Fibroblast of the conjunctiva (primary cell): ENCODE results near the gene BNIP5.

Experiments
- DNase-seq: peaks from one replicate; pipeline ENCODE4 v3.0.0-alpha.2; 2010; ENCODE audit warnings: low read depth

BNIP5 gene, protein sequence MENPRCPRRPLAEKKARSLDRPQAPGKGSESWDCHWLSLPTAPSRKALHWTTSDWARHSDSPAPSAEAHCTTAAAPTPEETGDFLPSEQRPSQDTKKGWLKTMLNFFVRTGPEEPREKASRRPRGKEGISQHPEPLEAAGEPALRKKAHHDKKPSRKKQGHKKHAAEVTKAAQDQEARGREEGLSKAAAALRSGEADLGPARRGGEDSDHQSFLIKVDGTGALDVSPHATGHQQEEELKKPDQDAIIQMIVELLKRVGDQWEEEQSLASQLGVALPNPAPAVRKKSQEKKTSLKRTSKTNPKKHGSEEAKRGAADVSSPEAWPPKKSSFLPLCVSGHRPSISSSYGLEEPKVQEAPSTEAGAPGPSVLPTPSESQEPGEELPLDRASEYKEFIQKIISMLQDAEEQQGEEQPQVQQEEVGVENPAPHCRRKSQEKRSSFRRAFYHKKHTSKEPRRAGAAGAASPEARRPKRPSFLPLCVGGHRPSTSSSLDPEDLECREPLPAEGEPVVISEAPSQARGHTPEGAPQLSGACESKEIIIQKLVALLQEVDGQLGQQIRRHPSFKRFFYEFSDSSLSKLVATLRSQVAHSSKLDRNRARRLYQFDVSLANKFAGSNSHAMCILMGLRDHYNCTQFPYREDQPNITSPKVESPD

GRCh38 chr6:36336779-36337241 lies at the start of gene BNIP5:
TSS of gene BNIP5 (minus strand) at chr6:36336888. CDS start at chr6:36330690, 6,198 bp downstream.
- DNase-seq: no peak

GRCh38 chr6:36384095-36384494 lies 47.4 kb upstream of the BNIP5 start:
- DNase-seq: no peak

DNA sequence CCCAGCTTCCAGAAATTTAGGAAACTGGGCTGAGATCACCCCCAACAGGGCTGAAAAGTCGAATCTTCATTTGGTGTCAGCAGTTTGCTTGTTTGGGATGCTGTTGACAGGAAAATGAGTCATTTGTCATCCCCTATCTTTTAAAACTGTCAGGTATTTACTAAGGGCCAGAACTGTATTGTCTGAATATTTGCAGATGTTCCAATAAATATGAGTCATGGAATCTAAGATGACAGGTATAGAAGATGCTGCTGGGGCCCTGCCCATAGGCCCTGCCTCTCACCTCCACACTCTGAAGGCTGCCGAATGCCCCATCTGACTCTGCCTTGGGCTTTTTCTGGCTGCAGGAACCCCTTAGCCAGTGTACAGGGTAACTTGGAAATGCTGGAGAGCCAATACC lies 46.9 kb upstream of the BNIP5 start:
- DNase-seq: no peak

GRCh38 chr6:36382976-36383375 lies 46.3 kb upstream of the BNIP5 start:
- no peak for DNase-seq

DNA sequence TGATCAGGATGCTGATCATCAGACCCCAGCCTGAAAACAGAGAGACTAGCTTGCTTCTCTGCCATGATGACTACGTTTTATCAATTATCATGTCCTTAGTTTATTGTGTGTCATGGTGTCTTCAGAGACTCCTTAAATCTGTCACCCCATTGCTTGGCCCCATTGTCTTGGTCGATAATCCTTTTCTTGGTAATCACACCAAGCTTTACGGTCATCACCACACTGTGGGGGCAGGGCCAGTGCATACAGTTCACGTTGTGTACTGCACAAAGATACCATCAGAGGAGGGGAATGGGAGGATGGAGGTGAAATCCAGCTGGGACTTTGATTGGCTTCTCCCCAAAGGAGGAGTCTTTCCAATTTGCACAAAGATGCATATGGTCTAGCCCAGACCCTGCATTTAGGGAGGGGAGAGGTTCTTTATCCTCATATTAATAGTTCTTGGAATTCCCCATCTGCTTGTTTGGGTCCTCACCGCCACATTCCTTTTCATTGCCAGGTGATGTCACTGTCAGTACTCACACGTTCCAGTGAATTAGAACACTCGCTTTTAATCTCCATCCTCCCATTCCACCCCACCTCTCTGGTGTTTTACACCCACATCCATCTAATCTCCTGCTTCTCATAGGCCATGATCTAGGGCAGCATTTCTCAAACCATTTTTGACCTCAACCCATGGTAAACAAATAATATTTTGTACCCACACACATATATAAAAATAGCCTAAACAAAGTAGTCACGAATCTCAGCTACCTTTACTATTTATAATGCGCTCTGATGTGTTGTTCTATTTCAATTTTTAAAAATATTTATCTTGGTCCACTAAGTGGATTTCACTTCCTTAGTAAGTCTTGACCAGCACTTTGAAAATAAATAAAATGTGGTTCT lies 45.1 kb upstream of the BNIP5 start:
- DNase-seq: no peak

DNA sequence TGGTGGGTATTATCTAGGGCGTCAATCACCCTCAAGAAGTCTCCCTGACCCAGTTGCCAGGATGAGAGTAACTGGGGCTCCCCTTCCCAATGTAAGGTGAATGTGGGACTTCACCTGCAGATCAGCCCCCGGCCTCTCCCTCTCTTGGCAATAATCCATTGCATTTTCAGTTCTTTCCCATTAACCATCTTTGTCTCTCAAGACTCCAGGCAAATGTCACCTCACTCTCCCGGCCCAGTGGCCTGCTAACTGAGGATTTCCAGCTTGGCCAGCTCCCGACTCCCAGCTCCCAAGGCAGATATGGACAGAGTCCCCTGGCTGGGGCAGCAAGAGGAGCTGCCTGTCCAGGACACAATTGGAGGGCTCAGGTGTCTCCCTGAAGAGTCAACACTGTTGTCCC lies 43.5 kb upstream of the BNIP5 start:
- DNase-seq: no peak

DNA sequence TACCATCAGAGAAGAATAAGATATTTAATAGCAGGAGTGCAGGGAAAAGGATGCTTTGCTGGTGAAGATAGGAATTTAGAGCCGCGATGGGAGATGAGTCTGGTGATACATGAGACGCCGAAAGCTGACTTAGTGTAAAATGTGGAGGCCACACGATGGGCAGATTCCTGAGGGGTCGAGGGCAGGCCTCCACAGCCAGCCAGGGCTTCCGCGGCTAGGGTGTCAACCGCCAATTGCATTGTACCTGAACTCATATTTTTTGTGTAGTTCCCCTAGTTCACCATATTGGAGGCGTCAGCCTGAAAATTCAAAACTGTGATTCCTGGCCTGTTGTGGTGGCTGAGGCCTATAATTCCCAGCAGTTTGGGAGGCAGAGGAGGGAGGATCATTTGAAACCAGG lies 42.2 kb upstream of the BNIP5 start:
- no peak for DNase-seq

DNA sequence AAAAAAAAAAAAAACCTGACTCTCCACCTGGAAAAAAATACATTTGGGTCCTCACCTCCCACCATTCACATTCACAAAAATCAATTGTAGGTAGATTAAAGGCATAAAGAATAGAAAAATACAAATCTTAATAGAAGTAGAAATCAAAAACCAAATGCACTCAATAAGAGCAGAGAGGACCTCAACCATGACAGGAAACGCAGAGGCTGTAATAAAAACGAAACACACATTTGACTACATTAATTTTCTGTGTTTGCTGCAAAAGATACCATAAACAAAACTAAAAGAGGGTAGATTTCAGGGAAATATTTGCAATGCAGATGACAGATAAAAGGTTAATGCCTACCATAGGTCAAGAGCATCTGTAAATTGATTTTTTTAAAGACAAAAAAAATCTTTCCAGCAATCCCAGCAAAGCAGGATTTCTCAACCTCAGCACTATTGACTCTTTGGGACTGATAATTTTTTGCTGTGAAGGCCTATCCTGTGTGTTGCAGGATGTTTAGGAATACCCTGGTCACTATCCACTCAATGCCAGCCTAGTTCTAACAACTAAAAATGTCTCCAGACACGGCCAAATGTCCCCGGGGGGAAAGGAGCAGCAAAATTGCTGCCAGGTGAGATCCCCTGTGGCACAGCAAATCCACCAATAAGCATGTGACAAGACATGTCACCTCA lies 41.7 kb upstream of the BNIP5 start:
- no peak for DNase-seq

DNA sequence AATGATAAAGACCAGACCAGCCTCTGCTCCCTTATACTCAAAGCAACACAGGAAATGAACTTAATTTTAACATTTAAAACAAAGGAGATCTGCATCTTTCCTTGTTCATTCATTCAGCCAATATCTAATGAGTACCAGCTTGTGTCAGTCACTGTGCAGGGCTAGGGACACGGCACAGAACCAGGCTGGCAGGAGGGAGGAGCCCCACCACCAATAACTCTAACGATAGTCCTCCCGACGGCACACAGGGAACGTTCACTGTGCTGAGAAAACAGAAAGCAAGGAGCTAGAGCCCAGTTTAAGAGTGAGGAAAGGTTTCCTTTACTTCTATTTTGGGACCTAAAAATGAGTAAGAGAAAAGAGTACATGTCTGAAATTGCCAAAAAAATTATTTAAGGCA lies 40.9 kb upstream of the BNIP5 start:
- DNase-seq: no peak

- no peak for DNase-seq
Measured at GRCh38 chr6:36376742-36377141, 40.1 kb upstream of the BNIP5 start.

DNA sequence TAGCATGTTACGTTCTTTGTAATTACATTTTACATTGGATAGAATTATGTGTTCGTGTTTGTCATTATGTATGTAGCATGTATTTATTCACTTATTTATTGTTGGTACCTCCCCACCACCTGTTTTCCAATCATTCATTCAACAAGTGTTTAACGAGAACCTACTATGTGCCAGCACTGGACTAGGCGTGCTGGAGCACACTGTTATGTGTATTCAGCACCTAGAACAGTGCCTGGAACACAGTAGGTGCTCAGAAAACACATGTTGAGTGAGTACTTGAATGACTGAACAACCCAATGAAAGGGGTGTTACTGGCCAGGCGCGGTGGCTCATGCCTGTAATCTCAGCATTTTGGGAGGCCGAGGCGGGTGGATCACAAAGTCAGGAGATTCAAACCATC lies 39.5 kb upstream of the BNIP5 start:
- no peak for DNase-seq

DNA sequence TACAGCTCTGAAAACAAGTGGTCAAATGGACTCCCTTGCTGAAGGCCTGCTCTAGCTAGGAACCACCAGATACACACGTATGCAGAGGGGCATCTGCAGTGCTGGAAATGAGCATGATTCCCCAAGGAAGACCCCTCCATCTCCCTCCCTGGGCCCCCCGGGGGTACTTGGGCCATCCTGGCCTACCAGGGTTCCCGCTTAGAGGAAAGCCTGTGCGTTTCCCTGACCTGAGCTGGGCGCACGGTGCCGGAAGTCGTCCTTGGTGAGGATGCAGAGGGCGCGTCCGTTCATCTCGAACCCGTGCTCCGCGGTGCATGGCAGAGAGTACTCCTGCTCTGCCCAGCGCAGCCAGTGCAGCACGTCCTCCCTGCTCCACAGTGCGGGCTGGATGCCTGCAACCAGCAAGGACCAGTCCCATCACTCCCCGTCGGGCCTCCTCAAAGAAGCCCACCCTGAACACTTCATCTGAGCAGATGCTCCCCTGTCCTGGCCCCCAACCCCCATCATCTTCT lies 39.0 kb upstream of the BNIP5 start:
- no peak for DNase-seq

DNA sequence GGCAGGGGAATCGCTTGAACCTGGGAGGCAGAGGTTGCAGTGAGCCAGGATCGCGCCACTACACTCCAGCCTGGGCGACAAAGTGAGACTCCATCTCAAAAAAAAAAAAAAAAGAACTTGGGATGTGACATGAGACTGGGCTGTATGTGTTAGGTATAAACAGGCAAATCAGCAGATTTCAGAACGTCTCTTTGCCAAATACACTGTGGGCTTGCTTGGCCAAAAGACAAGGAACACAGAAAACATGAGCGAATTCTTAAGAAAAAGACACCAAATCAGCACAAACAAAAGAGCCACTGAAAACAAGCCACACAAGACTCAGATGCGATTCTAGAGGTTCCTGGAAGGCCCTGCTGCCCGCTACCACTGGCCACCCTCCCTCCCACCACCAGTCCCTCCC lies 38.3 kb upstream of the BNIP5 start:
- no peak for DNase-seq

DNA sequence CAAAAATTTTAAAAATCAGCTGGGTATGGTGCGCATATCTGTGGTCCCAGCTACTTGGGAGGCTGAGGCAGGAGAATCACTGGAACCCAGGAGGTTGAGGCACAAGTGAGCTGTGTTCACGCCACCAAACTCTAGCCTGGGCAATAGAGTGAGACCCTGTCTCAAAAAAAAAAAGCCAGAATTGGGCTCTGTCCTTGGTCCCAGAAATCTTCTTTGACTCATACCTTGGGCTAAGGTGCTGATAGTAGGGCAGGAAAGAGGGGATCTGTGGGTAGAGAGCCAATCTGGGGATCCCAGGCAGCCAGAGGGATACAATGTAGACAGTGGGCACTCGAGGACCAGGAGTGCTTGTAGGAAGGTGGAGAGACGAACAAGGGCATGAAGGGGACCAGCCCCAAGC lies 37.5 kb upstream of the BNIP5 start:
- no peak for DNase-seq

GRCh38 chr6:36373368-36374019 lies 36.8 kb upstream of the BNIP5 start:
- DNase-seq: no peak

DNA sequence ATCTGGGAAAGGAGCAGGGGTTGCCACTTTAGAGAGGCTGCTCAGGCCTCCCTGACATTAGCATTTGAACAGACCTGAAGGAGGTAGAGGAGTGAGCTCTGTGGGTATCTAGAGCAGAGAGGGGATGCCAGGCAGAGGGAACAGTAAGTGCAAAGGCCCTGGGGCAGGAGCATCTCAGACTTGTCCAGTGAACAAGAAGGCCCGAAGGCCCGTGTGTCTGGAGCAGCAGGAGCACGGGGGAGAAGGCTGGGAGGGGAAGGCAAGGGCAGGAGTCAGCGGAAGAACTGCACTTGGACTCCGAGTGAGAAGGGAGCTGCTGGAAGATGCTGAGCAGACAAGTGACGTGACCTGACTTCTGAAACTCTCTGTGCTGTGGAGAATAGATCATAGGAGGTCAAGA lies 35.4 kb upstream of the BNIP5 start:
- DNase-seq: no peak

GRCh38 chr6:36371211-36371610 lies 34.5 kb upstream of the BNIP5 start:
- DNase-seq: no peak

DNA sequence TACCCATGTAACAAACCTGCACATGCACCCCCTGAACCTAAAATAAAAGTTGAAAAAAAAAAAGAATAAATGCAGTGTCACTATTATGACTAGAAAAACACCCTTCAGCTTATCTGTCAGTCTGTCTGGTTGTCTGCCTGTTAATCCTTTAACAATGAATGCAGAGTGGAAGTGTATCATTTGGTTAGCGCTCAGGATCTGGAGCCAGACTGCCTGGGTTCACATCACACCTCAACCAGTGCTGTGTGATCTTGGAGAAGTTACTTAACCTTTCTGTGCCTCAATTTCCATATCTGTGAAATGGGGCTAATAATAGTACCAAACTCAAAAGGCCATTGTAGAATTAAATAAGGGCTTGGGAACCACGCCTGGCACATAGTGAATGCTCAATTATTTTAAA lies 34.0 kb upstream of the BNIP5 start:
- DNase-seq: no peak

DNA sequence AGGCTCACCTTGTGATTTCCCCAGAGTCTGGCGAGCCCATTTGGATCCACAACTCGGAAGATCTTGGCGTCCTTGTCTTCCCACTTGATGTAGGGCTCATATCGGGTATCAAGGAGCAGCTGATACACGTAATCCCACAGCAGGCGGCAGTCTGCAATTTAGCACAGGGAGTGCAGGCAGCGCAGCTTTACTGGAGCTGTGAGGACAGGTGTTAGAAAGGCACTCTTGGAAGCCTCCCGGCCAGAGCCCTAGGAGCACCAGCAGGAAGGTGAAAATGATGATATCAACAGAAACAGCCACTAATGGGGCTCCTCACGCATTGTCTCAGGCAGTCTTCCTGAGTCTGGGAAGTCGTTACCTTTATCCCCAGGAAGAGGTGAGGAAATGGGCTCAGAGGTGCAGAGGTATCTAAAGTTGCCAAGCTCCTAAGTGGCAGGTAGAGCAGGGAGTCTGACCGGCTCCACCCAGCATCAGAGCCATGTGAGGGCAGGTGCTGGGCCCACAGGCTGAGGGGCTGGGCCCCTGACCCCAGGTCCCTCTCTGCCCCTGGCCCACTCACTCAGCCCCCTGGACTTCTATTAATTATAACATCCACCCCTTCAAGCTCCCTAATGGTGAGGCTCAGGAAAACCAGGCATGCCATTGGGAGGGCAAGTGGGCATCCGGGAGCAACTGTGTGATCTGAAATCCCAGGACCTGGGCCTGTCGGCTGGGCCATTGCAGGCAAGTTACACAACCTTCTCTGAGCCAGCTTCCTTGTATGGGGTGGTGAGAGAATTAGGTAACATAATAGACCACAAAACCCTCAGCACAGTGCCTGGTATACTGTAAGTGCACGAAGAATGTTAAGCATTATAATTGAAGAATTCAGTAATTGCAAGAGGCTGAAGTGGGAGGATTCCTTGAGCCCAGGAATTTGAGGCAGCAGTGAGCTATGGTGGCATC lies 32.5 kb upstream of the BNIP5 start:
- no peak for DNase-seq

- DNase-seq: no peak
Measured at GRCh38 chr6:36368421-36368820, 31.7 kb upstream of the BNIP5 start.
